Lung (tissue), 12 donors: Measurements from ENCODE around the gene ALKBH2. TPM values are rescaled to one million over a fixed set of nuclear protein-coding genes. Genes with fewer than 3 reads are reported as not detected.

Source experiments
- ATAC-seq: fragments of 200-7000 bp; cut with Tn5 transposase; one replicate; pipeline ENCODE4 v1.9.1; 2020; ENCODE audit warnings: moderate number of reproducible peaks; ENCODE audit not compliant: insufficient read depth, low FRiP score
- DNase-seq, 3 donors: peaks; one replicate each; pipeline ENCODE4 v3.0.0-alpha.2; 2013 to 2017
- H3K27ac ChIP-seq, 2 donors: one replicate each; pipeline ENCODE4 v1.5.1; 2013; ENCODE audit warnings: mild to moderate bottlenecking in 2 of 2, moderate library complexity in 2 of 2, control low read depth in 1 of 2, inconsistent platforms in 1 of 2, low read depth in 1 of 2, low read length in 1 of 2
- H3K27me3 ChIP-seq, 3 donors: one replicate each; pipeline ENCODE4 v1.5.1; 2013; ENCODE audit warnings: low read length in 2 of 3; ENCODE audit not compliant: control insufficient read depth in 3 of 3, insufficient read depth in 3 of 3
- H3K36me3 ChIP-seq, 4 donors: one replicate each; pipeline ENCODE4 v1.5.1; 2013; ENCODE audit warnings: low read length in 4 of 4, mild to moderate bottlenecking in 1 of 4, moderate library complexity in 1 of 4; ENCODE audit not compliant: control insufficient read depth in 4 of 4, insufficient read depth in 4 of 4
- H3K4me1 ChIP-seq, 5 donors: one replicate each; pipeline ENCODE4 v1.5.1; 2013; ENCODE audit warnings: low read length in 5 of 5, mild to moderate bottlenecking in 2 of 5, moderate library complexity in 1 of 5; ENCODE audit not compliant: control insufficient read depth in 5 of 5, insufficient read depth in 5 of 5
- H3K4me3 ChIP-seq: one replicate; pipeline ENCODE4 v1.5.1; 2013; ENCODE audit warnings: mild to moderate bottlenecking, control low read depth, moderate library complexity
- H3K9ac ChIP-seq, 2 donors: one replicate each; pipeline ENCODE4 v1.5.1; 2013; ENCODE audit warnings: low read length in 2 of 2, control low read depth in 1 of 2; ENCODE audit not compliant: insufficient read depth in 1 of 2
- H3K9me3 ChIP-seq, 4 donors: one replicate each; pipeline ENCODE4 v1.5.1; 2013; ENCODE audit warnings: low read length in 3 of 4, mild to moderate bottlenecking in 1 of 4, moderate library complexity in 1 of 4; ENCODE audit not compliant: control insufficient read depth in 4 of 4, insufficient read depth in 3 of 4
- WGBS, 2 donors: extraction: QIAGEN DNeasy Blood & Tissue Kit; methylation state at CpG; one replicate each; pipeline ENCODE4 v1.1.7; 2013; 5-methylcytosine and 5-hydroxymethylcytosine counted together
- polyA plus RNA-seq, 2 donors: library from polyadenylated mRNA; stranded (reverse); fragments of 200-250 nt; gene quantifications; one replicate each; pipeline ENCODE4 v1.2.1, GENCODE V29; 2013
- total RNA-seq, 2 donors: library from RNA; depleted of rRNA in 1 of 2; stranded (reverse); fragments of >200 nt in 1 of 2; gene quantifications; one replicate each; pipeline ENCODE4 v1.2.1, GENCODE V29; 2014 to 2021
- TF ChIP-seq, protein P1 (sequence below): IDR thresholded peaks from 2 replicates; pipeline ENCODE4 v1.5.1; 2012; ENCODE audit warnings: mild to moderate bottlenecking; ENCODE audit errors: control extremely low read depth, extremely low read depth
- donor health status: control.
- donor health status: control.
- donor health status: Bipolar disorder and iron deficiency.
- donor health status: healthy.
- donor health status: DM: yes; HTN: yes; CAD: no.

Gene ALKBH2
- total and polyA plus RNA-seq, 4 donors, result 10.7 to 42.5 (median 19.1) TPM

DNA sequence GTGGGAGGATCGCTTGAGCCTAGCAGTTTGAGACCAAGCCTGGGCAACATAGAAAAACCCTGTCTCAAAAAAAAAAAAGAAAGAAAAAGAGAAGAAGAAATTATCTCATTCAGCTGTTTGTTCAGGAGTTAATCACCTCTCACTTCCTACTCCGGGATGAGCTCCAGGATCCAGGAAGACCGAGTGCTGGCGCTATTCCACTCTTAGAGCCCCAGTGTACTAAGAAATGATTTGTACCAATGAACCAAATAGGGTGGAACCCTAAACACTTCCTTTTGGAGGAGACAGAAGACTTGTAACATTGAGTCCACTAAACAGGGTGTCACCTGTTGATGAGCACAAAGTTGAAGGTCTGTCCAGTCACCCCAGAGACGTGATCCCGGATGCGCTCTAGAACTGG is 3.6 kb downstream of the ALKBH2 start:
- ATAC-seq, result no peak
- no peak overlapping the region for H3K27ac ChIP-seq
- H3K4me1 ChIP-seq, result peaks cover 0 to 18% (median 4%) of the 10 kb centered on the region in 5 donors
- WGBS, 2 donors, result 90% methylated on average over 7 of the region's 7 CpGs
- no peak for DNase-seq
- no peak overlapping the region for H3K9ac ChIP-seq
- TF ChIP-seq, protein P1, sequence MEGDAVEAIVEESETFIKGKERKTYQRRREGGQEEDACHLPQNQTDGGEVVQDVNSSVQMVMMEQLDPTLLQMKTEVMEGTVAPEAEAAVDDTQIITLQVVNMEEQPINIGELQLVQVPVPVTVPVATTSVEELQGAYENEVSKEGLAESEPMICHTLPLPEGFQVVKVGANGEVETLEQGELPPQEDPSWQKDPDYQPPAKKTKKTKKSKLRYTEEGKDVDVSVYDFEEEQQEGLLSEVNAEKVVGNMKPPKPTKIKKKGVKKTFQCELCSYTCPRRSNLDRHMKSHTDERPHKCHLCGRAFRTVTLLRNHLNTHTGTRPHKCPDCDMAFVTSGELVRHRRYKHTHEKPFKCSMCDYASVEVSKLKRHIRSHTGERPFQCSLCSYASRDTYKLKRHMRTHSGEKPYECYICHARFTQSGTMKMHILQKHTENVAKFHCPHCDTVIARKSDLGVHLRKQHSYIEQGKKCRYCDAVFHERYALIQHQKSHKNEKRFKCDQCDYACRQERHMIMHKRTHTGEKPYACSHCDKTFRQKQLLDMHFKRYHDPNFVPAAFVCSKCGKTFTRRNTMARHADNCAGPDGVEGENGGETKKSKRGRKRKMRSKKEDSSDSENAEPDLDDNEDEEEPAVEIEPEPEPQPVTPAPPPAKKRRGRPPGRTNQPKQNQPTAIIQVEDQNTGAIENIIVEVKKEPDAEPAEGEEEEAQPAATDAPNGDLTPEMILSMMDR, result no peak
- H3K4me3 ChIP-seq, result no peak overlapping the region
- no peaks in the 10 kb centered on the region for H3K9me3 ChIP-seq
- peaks cover 8 to 24% (median 18%) of the 10 kb centered on the region in 4 donors for H3K36me3 ChIP-seq
- H3K27me3 ChIP-seq, result no peaks in the 10 kb centered on the region

DNA sequence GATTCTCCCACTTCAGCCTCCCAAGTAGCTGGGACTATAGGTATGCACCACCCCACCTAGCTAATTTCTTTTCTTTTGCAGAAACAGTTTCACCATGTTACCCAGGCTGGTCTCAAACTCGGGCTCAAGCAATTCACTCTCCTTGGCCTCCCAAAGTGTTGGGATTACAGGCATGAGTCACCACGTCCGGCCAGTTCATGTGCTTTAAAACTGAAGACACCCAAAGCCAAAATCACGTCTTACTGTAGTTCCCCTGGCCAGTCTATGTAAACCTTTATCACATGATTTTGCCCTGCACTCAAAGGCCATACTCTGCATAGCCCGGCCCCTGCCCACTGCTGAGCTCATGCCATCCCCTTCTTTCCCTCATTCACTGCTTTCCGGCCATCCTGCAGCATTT is 4.5 kb downstream of the ALKBH2 start:
- DNase-seq, result no peak
- 84 to 92% methylated on average over 6 of the region's 6 CpGs for WGBS, 2 donors
- Histone ChIP-seq H3K9me3 (no peaks in the 10 kb centered on the region), H3K36me3 (peaks cover 8 to 29% (median 21%) of the 10 kb centered on the region in 4 donors), H3K27me3 (no peaks in the 10 kb centered on the region), H3K27ac (no peak overlapping the region), H3K4me3 (no peak overlapping the region), H3K4me1 (peaks cover 0 to 18% (median 4%) of the 10 kb centered on the region in 5 donors), H3K9ac (no peak overlapping the region)
- TF ChIP-seq, protein P1, result no peak
- ATAC-seq, result no peak

DNA sequence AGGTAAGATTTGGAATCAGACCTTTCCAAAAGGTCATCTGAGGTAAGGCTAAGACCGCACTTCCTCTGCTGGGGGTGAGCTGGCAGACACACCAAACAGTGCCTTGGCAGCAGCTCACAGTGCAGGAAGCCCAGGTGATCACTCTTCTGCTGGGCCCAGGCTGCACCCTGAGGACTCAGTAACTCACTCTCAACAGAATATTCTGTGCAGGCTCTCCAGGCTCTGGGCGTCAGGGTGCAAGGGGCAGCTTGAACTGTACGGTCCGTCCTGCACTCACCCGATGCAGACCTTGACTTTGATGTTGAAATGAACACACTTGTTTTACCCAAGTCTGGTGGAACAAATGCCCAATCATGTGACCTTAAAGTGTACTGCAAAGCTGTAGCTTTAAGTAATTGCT is 6.0 kb downstream of the ALKBH2 start:
- H3K27me3 ChIP-seq, result no peaks in the 10 kb centered on the region
- TF ChIP-seq, protein P1, result no peak

DNA sequence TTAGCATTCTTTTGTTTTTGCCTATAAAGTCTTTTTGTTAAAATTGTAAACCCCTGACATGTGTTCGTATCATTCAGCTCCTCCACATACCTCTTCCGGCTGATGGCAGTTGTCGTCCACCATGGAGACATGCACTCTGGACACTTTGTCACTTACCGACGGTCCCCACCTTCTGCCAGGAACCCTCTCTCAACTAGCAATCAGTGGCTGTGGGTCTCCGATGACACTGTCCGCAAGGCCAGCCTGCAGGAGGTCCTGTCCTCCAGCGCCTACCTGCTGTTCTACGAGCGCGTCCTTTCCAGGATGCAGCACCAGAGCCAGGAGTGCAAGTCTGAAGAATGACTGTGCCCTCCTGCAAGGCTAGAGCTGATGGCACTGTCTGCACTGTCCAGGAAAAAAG is 7.7 kb downstream of the ALKBH2 start:
- WGBS, 2 donors, result 97% methylated on average over 11 of the region's 11 CpGs
- no peak overlapping the region for H3K27ac ChIP-seq
- no peak overlapping the region for H3K9ac ChIP-seq
- DNase-seq (no peak), ATAC-seq (no peak)
- H3K36me3 ChIP-seq, result peaks cover 23 to 49% (median 40%) of the 10 kb centered on the region in 4 donors
- TF ChIP-seq, protein P1, result no peak
- H3K9me3 ChIP-seq, result peaks cover 0 to 2% (median 0%) of the 10 kb centered on the region in 4 donors
- no peak overlapping the region for H3K4me3 ChIP-seq
- no peaks in the 10 kb centered on the region for H3K4me1 ChIP-seq
- no peaks in the 10 kb centered on the region for H3K27me3 ChIP-seq

More for the DNA sequence above, 6.0 kb downstream of the ALKBH2 start:
- WGBS, 2 donors, result 67 to 77% methylated on average over 5 of the region's 5 CpGs
- Histone ChIP-seq H3K9ac (no peak overlapping the region), H3K4me1 (peaks cover 0 to 6% (median 0%) of the 10 kb centered on the region in 5 donors), H3K27ac (no peak overlapping the region), H3K9me3 (no peaks in the 10 kb centered on the region), H3K36me3 (peaks cover 12 to 43% (median 30%) of the 10 kb centered on the region in 4 donors), H3K4me3 (no peak overlapping the region)
- ATAC-seq (no peak), DNase-seq (no peak)
